Trophoblast cell (in vitro differentiated cells and primary cell): ENCODE measurements around the gene OR2AT4.
"Not testable (repeated sequence)": the region's sequence is repeated elsewhere in the genome, so short reads cannot be mapped to it uniquely, and the experiment has no call there.

Source experiments
- DNase-seq, 2 donors: peaks; one replicate each; pipeline ENCODE4 v3.0.0-alpha.2; 2016
- H2AFZ ChIP-seq: 2 replicates; pipeline ENCODE4 v1.6.1; 2013; ENCODE audit warnings: low read length, moderate library complexity, mild to moderate bottlenecking; ENCODE audit not compliant: insufficient read depth, poor library complexity
- H2AK5ac ChIP-seq: 2 replicates; pipeline ENCODE4 v1.6.1; 2013; ENCODE audit warnings: mild to moderate bottlenecking, low read length
- H2BK120ac ChIP-seq: 2 replicates; pipeline ENCODE4 v1.6.1; 2013; ENCODE audit warnings: low read length, mild to moderate bottlenecking, moderate library complexity; ENCODE audit not compliant: insufficient read depth, poor library complexity
- H2BK12ac ChIP-seq: 2 replicates; pipeline ENCODE4 v1.6.1; 2013; ENCODE audit warnings: mild to moderate bottlenecking, low read length, moderate library complexity
- H2BK5ac ChIP-seq: 2 replicates; pipeline ENCODE4 v1.6.1; 2013; ENCODE audit warnings: low read length, low read depth, moderate library complexity, mild to moderate bottlenecking; ENCODE audit not compliant: poor library complexity
- H3K14ac ChIP-seq: 2 replicates; pipeline ENCODE4 v1.6.1; 2013; ENCODE audit warnings: mild to moderate bottlenecking, low read length
- H3K18ac ChIP-seq: 2 replicates; pipeline ENCODE4 v1.6.1; 2013; ENCODE audit warnings: mild to moderate bottlenecking, low read length
- H3K23ac ChIP-seq: 2 replicates; pipeline ENCODE4 v1.6.1; 2013; ENCODE audit warnings: low read length
- H3K27ac ChIP-seq: 2 replicates; pipeline ENCODE4 v1.5.1; 2013; ENCODE audit warnings: low read depth, mild to moderate bottlenecking, inconsistent platforms, low read length, moderate library complexity
- H3K27me3 ChIP-seq: 2 replicates; pipeline ENCODE4 v1.6.1; 2013; ENCODE audit warnings: inconsistent platforms, mild to moderate bottlenecking, low read length, moderate library complexity; ENCODE audit not compliant: insufficient read depth
- H3K36me3 ChIP-seq, 2 experiments: 1 replicate in 1 of 2; 2 replicates in 1 of 2; pipeline ENCODE4 v1.6.1; 2013; ENCODE audit warnings: low read length in 2 of 2, mild to moderate bottlenecking in 2 of 2, moderate library complexity in 1 of 2; ENCODE audit not compliant: insufficient read depth in 2 of 2, control insufficient read depth in 1 of 2
- H3K4ac ChIP-seq: 2 replicates; pipeline ENCODE4 v1.6.1; 2013; ENCODE audit warnings: low read depth, mild to moderate bottlenecking, low read length, moderate library complexity
- H3K4me1 ChIP-seq, 2 experiments: 1 replicate in 1 of 2; 2 replicates in 1 of 2; pipeline ENCODE4 v1.6.1; 2013; ENCODE audit warnings: low read length in 2 of 2, mild to moderate bottlenecking in 2 of 2, moderate library complexity in 1 of 2; ENCODE audit not compliant: insufficient read depth in 2 of 2, control insufficient read depth in 1 of 2
- H3K4me2 ChIP-seq: 2 replicates; pipeline ENCODE4 v1.6.1; 2013; ENCODE audit warnings: inconsistent platforms, mild to moderate bottlenecking, low read length, moderate library complexity
- H3K4me3 ChIP-seq: 2 replicates; pipeline ENCODE4 v1.5.1; 2013; ENCODE audit warnings: mild to moderate bottlenecking, low read depth, low read length, inconsistent platforms
- H3K79me1 ChIP-seq: one replicate; pipeline ENCODE4 v1.6.1; 2013; ENCODE audit warnings: low read length
- H3K79me2 ChIP-seq: 2 replicates; pipeline ENCODE4 v1.6.1; 2013; ENCODE audit warnings: low read length, mild to moderate bottlenecking; ENCODE audit not compliant: control insufficient read depth, insufficient read depth, poor library complexity
- H3K9ac ChIP-seq: 2 replicates; pipeline ENCODE4 v1.6.1; 2013; ENCODE audit warnings: mild to moderate bottlenecking, low read length
- H3K9me3 ChIP-seq: 2 replicates; pipeline ENCODE4 v1.6.1; 2013; ENCODE audit warnings: low read depth, mild to moderate bottlenecking, control low read depth, inconsistent platforms, low read length; ENCODE audit not compliant: insufficient read depth
- H4K12ac ChIP-seq: 2 replicates; pipeline ENCODE4 v1.6.1; 2013; ENCODE audit warnings: low read depth, mild to moderate bottlenecking, low read length, moderate library complexity
- H4K8ac ChIP-seq: 2 replicates; pipeline ENCODE4 v1.6.1; 2013; ENCODE audit warnings: low read depth, mild to moderate bottlenecking, low read length, moderate library complexity
- H4K91ac ChIP-seq: one replicate; pipeline ENCODE4 v1.6.1; 2013; ENCODE audit warnings: low read depth, mild to moderate bottlenecking, low read length, moderate library complexity
- WGBS: extraction: QIAGEN DNeasy Blood & Tissue Kit; methylation state at CpG from one replicate; pipeline ENCODE4 v1.1.7; 2013; ENCODE audit warnings: missing lambda C conversion rate; ENCODE audit not compliant: insufficient read length, insufficient coverage; ENCODE audit errors: extremely low coverage; 5-methylcytosine and 5-hydroxymethylcytosine counted together

OR2AT4 gene

DNA sequence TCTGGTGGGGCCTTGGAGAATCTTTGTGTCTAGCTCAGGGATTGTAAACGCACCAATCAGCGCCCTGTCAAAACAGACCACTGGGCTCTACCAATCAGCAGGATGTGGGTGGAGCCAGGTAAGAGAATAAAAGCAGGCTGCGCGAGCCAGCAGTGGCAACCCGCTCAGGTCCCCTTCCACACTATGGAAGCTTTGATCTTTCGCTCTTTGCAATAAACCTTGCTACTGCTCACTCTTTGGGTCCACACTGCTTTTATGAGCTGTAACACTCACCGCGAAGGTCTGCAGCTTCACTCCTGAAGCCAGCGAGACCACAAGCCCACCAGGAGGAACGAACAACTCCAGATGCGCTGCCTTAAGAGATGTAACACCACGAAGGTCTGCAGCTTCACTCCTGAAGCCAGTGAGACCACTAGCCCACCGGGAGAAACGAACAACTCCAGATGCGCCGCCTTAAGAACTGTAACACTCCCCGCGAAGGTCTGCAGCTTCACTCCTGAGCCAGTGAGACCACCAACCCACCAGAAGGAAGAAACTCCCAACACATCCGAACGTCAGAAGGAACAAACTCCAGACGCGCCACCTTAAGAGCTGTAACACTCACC lies 2.3 kb upstream of the OR2AT4 start:
- H3K23ac ChIP-seq, DNase-seq, H3K27ac ChIP-seq, H3K36me3 ChIP-seq, H4K8ac ChIP-seq, H3K9ac ChIP-seq, H3K4me3 ChIP-seq, H3K27me3 ChIP-seq, H2AK5ac ChIP-seq, H3K79me2 ChIP-seq, H2BK120ac ChIP-seq, H3K4me2 ChIP-seq, H3K4ac ChIP-seq, H3K14ac ChIP-seq, H4K12ac ChIP-seq, H3K9me3 ChIP-seq, H2BK5ac ChIP-seq, H4K91ac ChIP-seq, H2AFZ ChIP-seq, H3K79me1 ChIP-seq, H3K18ac ChIP-seq, H2BK12ac ChIP-seq, H3K4me1 ChIP-seq: not testable (repeated sequence)
- no CpG with 5 or more reads among the region's 22 CpGs for WGBS

DNA sequence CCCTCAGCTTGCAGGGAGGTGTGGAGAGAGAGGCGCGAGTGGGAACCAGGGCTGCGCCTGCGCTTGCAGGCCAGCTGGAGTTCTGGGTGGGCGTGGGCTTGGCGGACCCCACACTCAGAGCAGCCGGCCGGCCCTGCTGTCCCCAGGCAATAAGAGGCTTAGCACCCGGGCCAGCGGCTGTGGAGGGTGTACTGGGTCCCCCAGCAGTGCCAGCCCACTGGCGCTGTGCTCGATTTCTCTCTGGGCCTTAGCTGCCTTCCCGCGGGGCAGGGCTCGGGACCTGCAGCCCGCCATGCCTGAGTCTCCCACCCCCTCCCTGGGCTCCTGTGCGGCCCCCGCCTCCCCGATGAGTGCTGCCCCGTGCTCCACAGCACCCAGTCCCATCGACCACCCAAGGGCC lies 1.5 kb upstream of the OR2AT4 start:
- not testable (repeated sequence) for H3K79me2 ChIP-seq, H2AK5ac ChIP-seq, H3K79me1 ChIP-seq, H3K9me3 ChIP-seq, H2AFZ ChIP-seq, H3K9ac ChIP-seq, H3K4ac ChIP-seq, H4K91ac ChIP-seq, DNase-seq, H3K4me2 ChIP-seq, H3K4me3 ChIP-seq, H3K27ac ChIP-seq, H2BK12ac ChIP-seq, H2BK5ac ChIP-seq, H3K4me1 ChIP-seq, H3K14ac ChIP-seq, H3K23ac ChIP-seq, H3K36me3 ChIP-seq, H3K18ac ChIP-seq, H4K12ac ChIP-seq, H2BK120ac ChIP-seq, H4K8ac ChIP-seq, H3K27me3 ChIP-seq
- WGBS: no CpG with 5 or more reads among the region's 21 CpGs

DNA sequence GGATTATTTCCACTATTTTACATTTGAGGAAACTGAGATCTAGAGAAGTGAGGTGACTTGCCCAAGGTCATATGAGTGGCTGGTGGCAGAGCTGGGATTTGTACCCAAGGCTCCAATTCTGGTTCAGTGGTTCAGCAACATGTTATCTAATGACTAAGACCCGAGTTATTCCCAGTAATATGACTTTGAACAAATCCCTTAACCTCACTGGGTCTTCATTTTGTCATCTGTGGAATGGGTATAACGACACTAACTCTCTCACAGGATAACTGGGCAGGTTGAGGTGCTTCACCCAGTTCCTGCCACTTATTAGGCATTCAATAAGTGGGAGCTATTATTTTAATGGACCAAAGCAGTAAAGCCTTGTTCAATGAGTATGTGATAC lies 489 bp upstream of the OR2AT4 start:
- Histone ChIP-seq H3K9me3 (no peaks in the 10 kb centered on the region), H4K12ac (no peak overlapping the region), H4K91ac (no peak overlapping the region), H4K8ac (no peak overlapping the region), H3K27ac (no peak overlapping the region), H3K18ac (no peak overlapping the region), H3K23ac (no peak overlapping the region), H3K9ac (no peak overlapping the region), H2AK5ac (no peak overlapping the region), H3K36me3 (no peaks in the 10 kb centered on the region), H2AFZ (no peak overlapping the region), H3K4me1 (no peaks in the 10 kb centered on the region), H2BK120ac (no peak overlapping the region), H3K27me3 (no peaks in the 10 kb centered on the region), H2BK12ac (no peak overlapping the region), H3K4me2 (no peak overlapping the region), H3K4me3 (no peak overlapping the region), H2BK5ac (no peak overlapping the region), H3K79me2 (no peaks in the 10 kb centered on the region), H3K4ac (no peak overlapping the region), H3K79me1 (no peaks in the 10 kb centered on the region), H3K14ac (no peak overlapping the region)
- DNase-seq: no peak
- no CpG with 5 or more reads among the region's 2 CpGs for WGBS

DNA sequence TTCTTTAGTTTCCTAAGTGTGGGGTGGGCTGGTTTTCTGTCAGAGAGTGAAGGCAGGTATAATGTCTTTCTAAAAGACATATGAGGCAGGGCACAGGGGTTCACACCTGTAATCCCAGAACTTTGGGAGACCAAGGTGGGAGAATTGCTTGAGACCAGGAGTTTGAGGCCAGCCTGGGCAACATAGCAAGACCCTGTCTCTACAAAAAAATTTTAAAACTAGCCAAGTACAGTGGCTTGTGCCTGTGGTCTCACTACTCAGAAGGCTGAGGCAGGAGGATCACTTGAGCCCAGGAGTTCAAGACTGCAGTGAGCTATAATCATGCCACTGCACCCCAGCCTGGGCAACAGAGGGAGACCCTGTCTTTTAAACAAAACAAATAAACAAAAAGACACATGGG lies 2.3 kb downstream of the OR2AT4 start:
- H3K27ac ChIP-seq, H2BK12ac ChIP-seq, H3K79me1 ChIP-seq, H3K79me2 ChIP-seq, H3K23ac ChIP-seq, H3K4me2 ChIP-seq, H2BK5ac ChIP-seq, H3K36me3 ChIP-seq, H3K27me3 ChIP-seq, H4K12ac ChIP-seq, DNase-seq, H3K9ac ChIP-seq, H2BK120ac ChIP-seq, H3K18ac ChIP-seq, H2AFZ ChIP-seq, H3K4me1 ChIP-seq, H3K9me3 ChIP-seq, H3K4ac ChIP-seq, H2AK5ac ChIP-seq, H3K4me3 ChIP-seq, H4K8ac ChIP-seq, H3K14ac ChIP-seq, H4K91ac ChIP-seq: not testable (repeated sequence)
